Left renal cortex interstitium (tissue), 4 donors: ENCODE measurements around the gene SLC19A1. TPM values are rescaled to one million over a fixed set of nuclear protein-coding genes. Genes with fewer than 3 reads are reported as not detected.

ENCODE experiments used
- DNase-seq, 4 donors: peaks; one replicate each; pipeline ENCODE4 v3.0.0-alpha.2; 2013; ENCODE audit warnings: low read depth in 4 of 4, low spot score in 2 of 4, missing footprints in 1 of 4
- polyA plus RNA-seq, 4 donors: library from polyadenylated mRNA; unstranded; fragments of 120-200 nt; gene quantifications; one replicate each; pipeline ENCODE4 v1.2.1, GENCODE V29; 2013; ENCODE audit not compliant: insufficient read length in 4 of 4

Gene SLC19A1
- polyA plus RNA-seq, 4 donors, result 30.1 to 74.3 (median 38.3) TPM

- DNase-seq, result no peak
Observed at GRCh38 chr21:45473496-45474322, 68.5 kb downstream of the SLC19A1 start.

- no peak for DNase-seq
Observed at GRCh38 chr21:45472445-45473365, 69.5 kb downstream of the SLC19A1 start.

- no peak for DNase-seq
Observed at GRCh38 chr21:45471525-45472221, 70.6 kb downstream of the SLC19A1 start.

DNA sequence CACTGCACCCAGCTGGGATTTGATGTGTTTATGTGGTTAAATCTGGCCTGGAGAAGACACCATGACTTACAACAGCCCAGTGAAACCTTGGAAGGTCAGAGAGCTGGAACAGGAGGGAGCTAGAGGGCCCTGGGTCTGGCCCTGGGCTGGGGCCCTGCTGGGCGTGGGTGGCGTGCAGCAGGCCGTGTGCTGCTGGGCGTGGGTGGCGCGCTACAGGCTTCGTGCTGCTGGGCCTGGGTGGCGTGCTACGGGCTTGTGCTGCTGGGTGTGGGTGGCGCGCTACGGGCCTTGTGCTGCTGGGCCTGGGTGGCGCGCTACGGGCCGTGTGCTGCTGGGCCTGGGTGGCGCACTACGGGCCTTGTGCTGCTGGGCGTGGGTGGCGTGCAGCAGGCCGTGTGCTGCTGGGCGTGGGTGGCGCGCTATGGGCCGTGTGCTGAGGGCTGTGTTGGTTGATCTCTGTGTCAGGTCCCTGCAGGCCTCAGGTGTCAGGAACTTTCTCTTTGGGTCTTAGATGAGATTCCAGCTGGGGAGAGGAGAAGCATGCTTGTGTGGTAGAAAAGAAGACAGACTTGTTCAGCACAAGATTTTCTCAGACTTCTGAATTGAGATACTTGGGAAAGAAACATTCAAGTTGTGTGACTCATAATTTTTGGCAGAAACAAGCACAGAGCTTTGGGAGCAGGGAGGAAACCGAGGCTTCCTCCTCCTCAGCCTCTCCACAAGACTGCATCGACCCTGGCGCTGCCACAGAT is 71.3 kb downstream of the SLC19A1 start:
- no peak for DNase-seq

GRCh38 chr21:45470087-45470515 is 72.1 kb downstream of the SLC19A1 start:
- peak in 1 of 4 donors; percentile 28 for DNase-seq

DNA sequence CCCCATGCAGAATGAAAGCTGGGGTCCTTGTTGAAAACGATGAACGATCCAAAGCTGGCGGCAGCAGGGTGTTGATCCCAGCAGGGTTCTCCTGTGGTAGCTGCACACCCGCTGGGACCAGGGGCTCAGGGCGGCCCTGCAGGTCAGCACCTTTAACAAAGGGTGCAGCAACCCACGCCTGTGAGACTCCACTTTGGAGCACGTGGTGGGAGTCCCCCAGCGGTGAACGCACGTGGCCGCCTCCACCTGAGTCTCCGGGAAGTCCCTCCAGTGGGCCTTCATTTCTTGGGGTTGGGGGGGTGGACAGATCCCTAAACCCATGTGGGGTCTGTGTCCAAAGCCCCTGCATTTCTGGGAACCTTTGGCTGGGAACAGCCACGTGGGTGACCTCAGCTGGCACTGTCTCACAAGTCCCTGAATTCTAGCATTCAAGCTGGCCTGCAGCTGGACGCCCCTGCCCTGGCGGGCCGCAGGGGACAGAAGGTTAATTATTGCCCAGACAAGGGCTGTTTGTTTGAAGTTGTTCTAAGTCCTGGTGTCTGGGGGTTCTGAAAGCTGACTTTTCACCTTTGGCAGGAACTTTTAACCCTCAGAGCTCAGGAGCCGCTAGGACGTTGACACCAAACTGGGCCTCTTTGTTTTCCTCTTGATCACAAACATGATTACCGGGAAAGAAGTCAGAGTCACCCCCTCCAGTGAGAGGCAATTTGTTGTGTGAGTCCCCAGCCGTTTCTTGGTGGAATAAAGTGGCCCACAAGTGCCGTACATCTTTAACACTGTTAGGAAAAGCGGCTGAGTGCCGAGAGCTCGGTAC is 72.8 kb downstream of the SLC19A1 start:
- peak in 1 of 4 donors; percentile 21 for DNase-seq

DNA sequence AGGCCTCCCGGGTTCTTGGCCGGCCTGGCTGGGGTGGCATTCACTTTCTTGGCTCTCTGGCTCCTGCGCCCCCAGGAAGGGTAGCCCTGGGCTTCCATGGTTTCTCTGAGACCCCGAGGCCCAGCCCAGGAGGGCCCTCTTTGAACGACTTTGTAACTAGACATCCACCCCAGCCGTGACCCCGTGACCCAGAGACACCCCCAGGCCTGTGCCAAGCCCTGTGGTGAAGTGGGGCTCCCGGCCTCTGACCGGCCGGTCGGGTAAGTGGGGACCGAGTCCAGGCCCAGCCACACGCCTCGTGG is 73.3 kb downstream of the SLC19A1 start:
- DNase-seq, result no peak

DNA sequence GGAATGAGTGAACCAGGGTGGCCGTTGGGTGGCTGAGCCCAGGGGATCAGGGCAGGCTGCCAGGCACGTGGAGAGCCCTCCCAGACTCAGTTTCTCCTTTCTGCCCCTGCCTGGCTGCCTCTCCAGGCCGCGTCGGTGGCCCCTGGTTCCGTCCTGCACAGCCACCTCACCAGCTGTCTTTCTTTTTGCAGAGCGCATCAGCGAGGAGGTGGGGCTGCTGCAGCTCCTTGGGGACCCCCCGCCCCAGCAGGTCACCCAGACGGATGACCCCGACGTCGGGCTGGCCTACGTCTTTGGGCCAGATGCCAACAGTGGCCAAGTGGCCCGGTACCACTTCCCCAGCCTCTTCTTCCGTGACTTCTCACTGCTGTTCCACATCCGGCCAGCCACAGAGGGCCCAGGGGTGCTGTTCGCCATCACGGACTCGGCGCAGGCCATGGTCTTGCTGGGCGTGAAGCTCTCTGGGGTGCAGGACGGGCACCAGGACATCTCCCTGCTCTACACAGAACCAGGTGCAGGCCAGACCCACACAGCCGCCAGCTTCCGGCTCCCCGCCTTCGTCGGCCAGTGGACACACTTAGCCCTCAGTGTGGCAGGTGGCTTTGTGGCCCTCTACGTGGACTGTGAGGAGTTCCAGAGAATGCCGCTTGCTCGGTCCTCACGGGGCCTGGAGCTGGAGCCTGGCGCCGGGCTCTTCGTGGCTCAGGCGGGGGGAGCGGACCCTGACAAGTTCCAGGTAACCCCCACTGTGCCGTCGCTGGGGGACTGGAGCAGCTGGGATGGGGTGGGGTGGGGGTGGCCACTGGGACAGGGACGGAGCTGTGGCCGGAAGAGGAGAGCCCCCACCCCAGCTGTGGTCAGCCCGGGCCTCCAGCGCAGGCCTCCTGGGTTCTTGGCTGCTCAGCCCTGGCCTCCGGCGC is 73.9 kb downstream of the SLC19A1 start:
- DNase-seq, result no peak

GRCh38 chr21:45467221-45467779 is 74.9 kb downstream of the SLC19A1 start:
- no peak for DNase-seq

- DNase-seq, result no peak
Observed at GRCh38 chr21:45466330-45467220, 75.7 kb downstream of the SLC19A1 start.

GRCh38 chr21:45465611-45466329 is 76.5 kb downstream of the SLC19A1 start:
- no peak for DNase-seq

GRCh38 chr21:45465105-45465504 is 77.1 kb downstream of the SLC19A1 start:
- no peak for DNase-seq

GRCh38 chr21:45464309-45464708 is 77.9 kb downstream of the SLC19A1 start:
- no peak for DNase-seq

GRCh38 chr21:45463871-45464270 is 78.4 kb downstream of the SLC19A1 start:
- DNase-seq, result no peak

- no peak for DNase-seq
Observed at GRCh38 chr21:45461806-45462341, 80.4 kb downstream of the SLC19A1 start.

DNA sequence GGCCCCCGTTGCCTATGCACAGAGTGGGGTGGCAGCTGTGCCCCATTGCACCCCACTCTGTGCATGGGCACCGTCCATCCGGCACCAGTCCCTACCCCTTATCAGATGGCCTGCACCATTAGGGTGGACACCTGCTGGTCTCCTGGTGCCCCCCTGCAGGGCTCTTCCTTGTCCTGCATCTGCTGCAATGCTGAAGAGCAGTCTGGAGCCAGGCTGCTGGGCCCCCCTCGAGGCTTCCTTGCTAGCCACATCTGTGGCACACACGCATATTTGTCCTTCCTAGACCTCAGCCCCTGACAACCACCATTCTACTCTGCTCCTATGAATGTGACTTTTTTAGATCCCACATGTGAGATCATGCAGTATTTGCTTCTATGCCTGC is 80.9 kb downstream of the SLC19A1 start:
- DNase-seq, result no peak
